K562 (cell line): ENCODE results near the gene RGL2. TPM values are rescaled to one million over a fixed set of nuclear protein-coding genes. Genes with fewer than 3 reads are reported as not detected.

ENCODE experiments used
- BCL6 ChIP-seq: fragments of 250-450 bp; sonication (Bioruptor Pico); IDR thresholded peaks from 2 replicates; pipeline ENCODE4 v1.4.0; 2020
- BRCA1 ChIP-seq, 2 experiments: fragments of 450-650 bp in 1 of 2; sonication (generic) in 1 of 2; formaldehyde crosslinking in 1 of 2; IDR thresholded peaks; 2 replicates each; pipeline versions ENCODE4 v1.5.0 to v1.6.1; 2017 to 2020; ENCODE audit warnings: mild to moderate bottlenecking in 1 of 2, missing genetic modification reagents in 1 of 2
- CCNT2 ChIP-seq: IDR thresholded peaks from 2 replicates; pipeline ENCODE4 v1.6.1; 2011; ENCODE audit warnings: borderline replicate concordance, low read depth, mild to moderate bottlenecking, moderate library complexity, mixed read lengths, low read length; ENCODE audit not compliant: insufficient read length; ENCODE audit errors: extremely low read depth
- CHD1 ChIP-seq: fragments of 200-600 bp; sonication (generic); IDR thresholded peaks from one replicate; pipeline ENCODE4 v1.6.1; 2012; ENCODE audit warnings: mild to moderate bottlenecking, moderate library complexity, low read length, inconsistent platforms
- E2F3 ChIP-seq: fragments of 250-450 bp; sonication (Bioruptor Pico); IDR thresholded peaks from 2 replicates; pipeline ENCODE4 v1.4.0; 2020; ENCODE audit warnings: mild to moderate bottlenecking
- FOXK1 ChIP-seq: sonication (generic); formaldehyde crosslinking; IDR thresholded peaks from 2 replicates; pipeline ENCODE4 v1.8.0; 2022; ENCODE audit warnings: missing genetic modification reagents, mild to moderate bottlenecking, borderline replicate concordance
- HDAC1 ChIP-seq, 2 experiments: fragments of 450-650 bp; IDR thresholded peaks; 2 replicates each; pipeline ENCODE4 v1.6.1; 2016 to 2017; ENCODE audit warnings: inconsistent platforms in 1 of 2, mild to moderate bottlenecking in 1 of 2, moderate library complexity in 1 of 2
- MBD2 ChIP-seq: sonication (generic); IDR thresholded peaks from 2 replicates; pipeline ENCODE4 v1.6.1; 2016; ENCODE audit warnings: low read depth, borderline replicate concordance
- MTA1 ChIP-seq: fragments of 450-650 bp; IDR thresholded peaks from 2 replicates; pipeline ENCODE4 v1.6.1; 2017; ENCODE audit warnings: borderline replicate concordance
- MYC ChIP-seq, 2 experiments: fragments of 250-450 bp in 1 of 2; sonication (Bioruptor Pico) in 1 of 2; IDR thresholded peaks; 2 replicates each; pipeline versions ENCODE4 v1.5.1 to v1.6.1; 2012 to 2021; ENCODE audit warnings: low read depth in 2 of 2, borderline replicate concordance in 1 of 2, improper control_type of control experiment in 1 of 2, low read length in 1 of 2, mild to moderate bottlenecking in 1 of 2, moderate library complexity in 1 of 2
- PHB ChIP-seq: fragments of 250-450 bp; sonication (Bioruptor Pico); IDR thresholded peaks from 2 replicates; pipeline ENCODE4 v1.5.0; 2021
- POLR2B ChIP-seq: fragments of 450-650 bp; IDR thresholded peaks from 2 replicates; pipeline ENCODE4 v1.6.1; 2018; ENCODE audit warnings: low read depth; ENCODE audit not compliant: partially characterized antibody
- RBM22 ChIP-seq: fragments of 200-400 bp; formaldehyde crosslinking; IDR thresholded peaks from 2 replicates; pipeline ENCODE4 v1.6.1; 2018; ENCODE audit warnings: low read length, low read depth; ENCODE audit not compliant: poor library complexity, severe bottlenecking
- USF1 ChIP-seq: sonication (generic); formaldehyde crosslinking; IDR thresholded peaks from 2 replicates; pipeline ENCODE4 v1.9.0; 2022; ENCODE audit warnings: mild to moderate bottlenecking, missing genetic modification reagents
- ZNF121 ChIP-seq: sonication (generic); formaldehyde crosslinking; conservative IDR thresholded peaks from 2 replicates; pipeline ENCODE4 v1.8.0; 2022; ENCODE audit warnings: missing genetic modification reagents
- ZNF699 ChIP-seq: fragments of 250-450 bp; sonication (Bioruptor Pico); IDR thresholded peaks from 2 replicates; pipeline ENCODE4 v1.8.0; 2021; ENCODE audit warnings: mild to moderate bottlenecking, moderate library complexity; ENCODE audit not compliant: insufficient replicate concordance
- ZNF764 ChIP-seq: fragments of 250-450 bp; sonication (Bioruptor Pico); IDR thresholded peaks from 2 replicates; pipeline ENCODE4 v1.4.0; 2020; ENCODE audit warnings: low read depth, mild to moderate bottlenecking, moderate library complexity
- ZNF77 ChIP-seq: fragments of 250-450 bp; sonication (Bioruptor Pico); IDR thresholded peaks from 2 replicates; pipeline ENCODE4 v1.5.0; 2020
- polyA plus RNA-seq, 8 experiments: library from polyadenylated mRNA; depleted of rRNA in 4 of 8; stranded (reverse) in 5 of 8; unstranded in 3 of 8; fragments of >200 nt; fragmentation: Nextera tagmentation in 2 of 8; fragmentation: Illumina TruSeq in 1 of 8; extraction: Ambion mirVana in 2 of 8; extraction: Trizol in 1 of 8; gene quantifications; 2 replicates each; pipeline versions ENCODE4 v1.2.1 to v1.2.3, GENCODE V29; 2011 to 2014; ENCODE audit warnings: inconsistent platforms in 1 of 8, missing spikeins in 1 of 8
- total RNA-seq, 7 experiments: library from RNA; depleted of rRNA in 6 of 7; stranded (reverse); fragments of >200 nt in 6 of 7; fragmentation: Illumina TruSeq in 2 of 7; extraction: Trizol in 2 of 7; gene quantifications; 2 replicates each; pipeline versions ENCODE4 v1.2.1 to v1.2.3, GENCODE V29; 2011 to 2021; ENCODE audit warnings: low replicate concordance in 1 of 7
- TF ChIP-seq, protein P1 (sequence below): IDR thresholded peaks from 2 replicates; pipeline ENCODE4 v1.6.1; 2011; ENCODE audit not compliant: insufficient read length; ENCODE audit errors: extremely low read depth
- TF ChIP-seq, protein P2 (sequence below): fragments of 250-450 bp; sonication (Bioruptor Pico); IDR thresholded peaks from 2 replicates; pipeline ENCODE4 v1.4.0; 2020; ENCODE audit warnings: mild to moderate bottlenecking

The RGL2 gene
- total and polyA plus RNA-seq, 9 of the 15 experiments (the other 6 are each of a cell fraction or from before 2014, with no cell fraction given): 1.8 to 57.1 (median 19.5) TPM

- no peak for TF ChIP-seq POLR2B
- no peak for TF ChIP-seq MTA1
- TF ChIP-seq BCL6 (CRISPR knock-in tag): no peak
- TF ChIP-seq MYC (IDR thresholded peaks at IDR 0.05; ENCODE audit: low read depth, low read length): no peak
- no peak for TF ChIP-seq MYC (CRISPR knock-in tag; IDR thresholded peaks at IDR 0.05; ENCODE audit: borderline replicate concordance, low read depth)
- no peak for TF ChIP-seq ZNF121
- no peak for TF ChIP-seq ZNF764 (CRISPR knock-in tag)
- no peak for TF ChIP-seq RBM22
- no peak for TF ChIP-seq USF1
- TF ChIP-seq CHD1: peak; percentile 46
- no peak for TF ChIP-seq ZNF77 (CRISPR knock-in tag)
- no peak for TF ChIP-seq E2F3 (CRISPR knock-in tag)
- TF ChIP-seq, protein P1, sequence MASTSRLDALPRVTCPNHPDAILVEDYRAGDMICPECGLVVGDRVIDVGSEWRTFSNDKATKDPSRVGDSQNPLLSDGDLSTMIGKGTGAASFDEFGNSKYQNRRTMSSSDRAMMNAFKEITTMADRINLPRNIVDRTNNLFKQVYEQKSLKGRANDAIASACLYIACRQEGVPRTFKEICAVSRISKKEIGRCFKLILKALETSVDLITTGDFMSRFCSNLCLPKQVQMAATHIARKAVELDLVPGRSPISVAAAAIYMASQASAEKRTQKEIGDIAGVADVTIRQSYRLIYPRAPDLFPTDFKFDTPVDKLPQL: no peak
- TF ChIP-seq, protein P2, sequence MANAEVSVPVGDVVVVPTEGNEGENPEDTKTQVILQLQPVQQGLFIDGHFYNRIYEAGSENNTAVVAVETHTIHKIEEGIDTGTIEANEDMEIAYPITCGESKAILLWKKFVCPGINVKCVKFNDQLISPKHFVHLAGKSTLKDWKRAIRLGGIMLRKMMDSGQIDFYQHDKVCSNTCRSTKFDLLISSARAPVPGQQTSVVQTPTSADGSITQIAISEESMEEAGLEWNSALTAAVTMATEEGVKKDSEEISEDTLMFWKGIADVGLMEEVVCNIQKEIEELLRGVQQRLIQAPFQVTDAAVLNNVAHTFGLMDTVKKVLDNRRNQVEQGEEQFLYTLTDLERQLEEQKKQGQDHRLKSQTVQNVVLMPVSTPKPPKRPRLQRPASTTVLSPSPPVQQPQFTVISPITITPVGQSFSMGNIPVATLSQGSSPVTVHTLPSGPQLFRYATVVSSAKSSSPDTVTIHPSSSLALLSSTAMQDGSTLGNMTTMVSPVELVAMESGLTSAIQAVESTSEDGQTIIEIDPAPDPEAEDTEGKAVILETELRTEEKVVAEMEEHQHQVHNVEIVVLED (CRISPR knock-in tag): 0 out of 2 replicates have a peak, but pooled peaks have one; percentile 16
- no peak for TF ChIP-seq PHB (CRISPR knock-in tag)
- TF ChIP-seq CCNT2: no peak
- no peak for TF ChIP-seq BRCA1 (IDR thresholded peaks at IDR 0.05)
- no peak for TF ChIP-seq BRCA1 (CRISPR knock-in tag; IDR thresholded peaks at IDR 0.05)
- no peak for TF ChIP-seq MBD2
- no peak for TF ChIP-seq HDAC1 (IDR thresholded peaks at IDR 0.05)
- no peak for TF ChIP-seq FOXK1 (CRISPR knock-in tag)
- TF ChIP-seq ZNF699 (CRISPR knock-in tag): no peak
These were observed 14.5 kb upstream of the RGL2 start (continued) for GRCh38 chr6:33313105-33313708.
